Gastrocnemius medialis (tissue), 4 donors: ENCODE data around the gene MAP1LC3C.

Experiments used
- CTCF ChIP-seq, 5 experiments: fragments of 450-650 bp in 3 of 5; fragments of 200-600 bp in 2 of 5; sonication (generic) in 2 of 5; IDR thresholded peaks in 4 of 5; conservative IDR thresholded peaks in 1 of 5; 1 replicate in 4 of 5; 2 replicates in 1 of 5; pipeline ENCODE4 v1.5.1; 2016 to 2019; ENCODE audit warnings: antibody characterized with exemption in 5 of 5, mild to moderate bottlenecking in 3 of 5, moderate library complexity in 3 of 5
- POLR2A ChIP-seq, 2 donors: fragments of 450-650 bp; IDR thresholded peaks; one replicate each; pipeline ENCODE4 v1.6.1; 2017; ENCODE audit warnings: antibody characterized with exemption in 2 of 2, mild to moderate bottlenecking in 2 of 2, moderate library complexity in 2 of 2

GRCh38 chr1:242043165-242043564 is 44.3 kb upstream of the MAP1LC3C start:
- TF ChIP-seq CTCF (IDR thresholded peaks at IDR 0.05 in 4 of 5, conservative IDR thresholded peaks at IDR 0.05 in 1 of 5) (no peak), POLR2A (IDR thresholded peaks at IDR 0.05) (no peak)
